ENCODE results near the gene TBCC.
"Not testable (repeated sequence)": the region's sequence is repeated elsewhere in the genome, so short reads cannot be mapped to it uniquely, and the experiment has no call there.

The TBCC gene

DNA sequence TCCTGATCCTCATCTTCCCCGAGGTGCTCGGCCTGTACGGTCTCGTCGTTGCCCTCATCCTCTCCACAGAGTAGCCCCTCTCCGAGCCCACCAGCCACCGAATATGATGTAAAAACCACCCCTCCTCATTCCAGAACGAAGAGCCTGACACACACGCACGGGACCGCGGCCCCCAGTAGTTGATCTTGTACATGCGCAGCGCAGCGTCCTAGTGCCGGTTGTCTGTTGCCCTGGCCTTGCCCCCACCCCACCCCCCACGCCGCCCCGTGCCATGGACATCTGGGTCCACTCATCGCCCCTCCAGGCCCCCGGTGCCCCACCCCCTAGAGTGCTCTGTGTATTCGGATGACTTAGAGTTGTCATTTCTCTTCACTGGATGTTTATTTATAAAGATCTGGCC, 18.3 kb downstream of the TBCC start:
- DNase-seq: no peak

DNA sequence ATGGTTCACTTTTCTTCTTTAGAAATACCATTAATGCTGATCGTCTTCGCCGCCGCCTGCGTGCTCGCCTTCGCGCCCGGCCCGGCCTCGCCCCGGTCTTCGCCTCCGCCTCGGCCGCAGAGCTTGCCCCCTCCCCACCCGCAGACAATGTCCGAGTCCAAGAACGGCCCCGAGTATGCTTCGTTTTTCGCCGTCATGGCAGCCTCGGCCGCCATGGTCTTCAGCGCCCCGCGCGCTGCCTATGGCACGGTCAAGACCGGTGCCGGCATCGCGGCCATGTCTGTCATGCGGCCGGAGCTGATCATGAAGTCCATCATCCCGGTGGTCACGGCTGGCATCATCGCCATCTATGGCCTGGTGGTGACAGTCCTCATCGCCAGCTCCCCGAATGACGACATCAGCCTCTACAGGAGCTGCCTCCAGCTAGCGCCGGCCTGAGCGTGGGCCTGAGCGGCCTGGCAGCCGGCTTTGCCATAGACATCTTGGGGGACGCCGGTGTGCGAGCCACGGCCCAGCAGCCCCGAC, 18.8 kb downstream of the TBCC start:
- no peak for DNase-seq

DNA sequence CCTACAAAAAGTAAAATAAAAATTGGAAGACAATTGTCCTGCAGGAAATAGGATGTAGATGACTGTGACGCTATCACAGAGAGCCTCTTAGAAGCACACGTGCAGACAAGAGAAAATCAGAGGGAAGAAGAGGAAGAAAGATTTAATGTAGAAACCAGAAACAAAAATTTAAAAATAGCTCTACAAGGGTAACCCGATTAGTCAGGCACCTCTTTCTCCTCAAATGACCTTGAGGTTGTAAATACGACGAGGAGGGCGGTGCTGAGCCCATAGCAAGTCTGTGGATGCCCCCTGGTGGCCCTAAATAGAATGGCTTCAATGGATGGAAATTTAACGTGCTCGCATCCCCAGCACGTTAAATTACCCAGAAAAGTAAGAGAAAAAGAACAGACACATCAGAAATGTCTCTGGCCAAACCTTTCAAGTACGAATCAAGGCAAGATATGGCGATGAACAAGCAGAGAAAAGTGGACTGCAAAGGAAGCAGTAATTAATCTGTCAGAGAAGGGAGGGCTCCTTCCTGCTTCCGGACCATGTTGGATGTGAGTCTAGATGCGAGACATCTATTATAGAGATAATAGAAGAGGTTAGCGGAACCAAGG, 19.3 kb downstream of the TBCC start:
- DNase-seq: peak; percentile 11 to 70

DNA sequence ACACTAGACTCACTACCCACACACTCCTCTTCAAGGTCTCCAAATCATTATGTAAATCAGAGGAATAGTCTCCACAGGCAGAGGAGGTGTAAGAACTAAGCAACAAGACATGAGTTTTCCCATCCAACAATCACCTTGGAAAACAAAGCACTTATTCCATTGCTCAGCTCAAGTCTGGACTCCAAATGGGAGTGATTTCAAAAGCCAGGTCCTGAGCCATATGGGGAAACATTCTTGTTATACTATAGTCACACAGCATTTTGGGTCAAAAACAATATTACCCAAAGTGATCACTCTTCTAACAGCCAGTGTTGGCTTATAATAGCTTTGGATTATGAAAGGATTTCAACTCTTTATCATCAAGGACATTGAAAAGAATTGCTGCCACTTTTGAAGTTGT, 19.9 kb downstream of the TBCC start:
- DNase-seq: no peak

DNA sequence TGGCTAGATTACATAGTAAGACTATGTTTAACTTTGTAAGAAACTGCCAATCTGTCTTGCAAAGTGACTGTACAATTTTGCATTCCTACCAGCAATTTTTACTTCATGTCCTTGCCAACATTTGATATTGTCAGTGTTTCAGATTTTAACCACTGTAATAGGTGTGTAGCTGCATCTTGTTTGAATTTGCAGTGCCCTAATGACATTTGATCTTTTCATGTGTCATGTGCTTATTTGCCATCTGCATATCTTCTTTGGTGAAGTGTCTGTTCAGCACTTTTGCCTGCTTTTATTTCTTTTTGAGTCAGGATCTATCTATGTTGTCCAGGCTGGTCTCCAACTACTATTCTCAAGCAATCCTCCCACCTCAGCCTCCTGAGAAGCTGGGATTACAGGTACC, 21.1 kb downstream of the TBCC start:
- no peak for DNase-seq

DNA sequence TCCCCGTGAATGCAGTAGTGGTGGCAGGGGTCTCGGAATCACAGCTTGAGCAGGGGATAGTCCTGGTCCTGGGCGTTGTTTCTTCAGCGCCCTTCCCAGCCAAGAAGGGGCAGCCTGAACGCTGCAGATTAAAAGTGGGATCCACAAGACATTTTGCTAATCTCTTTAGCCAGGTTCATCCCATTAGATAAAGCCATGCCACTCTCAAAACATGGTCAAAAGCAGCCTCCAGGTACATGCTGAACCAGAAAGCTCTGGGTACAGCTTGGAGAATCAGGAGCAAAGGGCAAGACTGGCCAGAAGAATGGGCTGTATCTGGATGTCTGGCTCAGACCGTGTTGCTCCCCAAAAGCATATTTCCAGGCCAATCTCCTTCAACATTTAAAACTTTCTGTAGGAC, 23.4 kb downstream of the TBCC start, which contains the start of gene PRPH2:
PRPH2 (minus strand) TSS at position 101 of the 400 bp plus-strand sequence. CDS start 263 bp downstream, outside the sequence.
- no peak for DNase-seq

DNA sequence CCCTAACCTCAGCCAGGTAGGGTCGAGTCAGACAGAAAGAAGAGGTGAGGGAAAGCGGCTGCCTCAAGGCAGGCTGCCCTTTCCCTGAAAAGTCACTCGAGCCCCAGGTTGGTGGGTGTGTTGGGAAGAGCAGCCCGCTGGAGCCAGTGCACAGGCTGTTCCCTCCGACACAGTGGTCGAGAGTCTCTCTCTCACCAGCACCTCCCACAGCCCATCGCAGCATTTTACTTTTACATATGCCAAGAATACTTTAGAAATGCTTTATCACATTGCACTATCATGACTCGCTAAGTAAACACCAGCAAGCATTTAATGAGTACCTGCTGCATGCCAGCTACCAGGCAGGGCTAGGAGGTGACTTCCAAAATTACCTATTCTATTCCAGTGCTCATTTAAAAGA, 25.2 kb downstream of the TBCC start:
- DNase-seq: no peak

DNA sequence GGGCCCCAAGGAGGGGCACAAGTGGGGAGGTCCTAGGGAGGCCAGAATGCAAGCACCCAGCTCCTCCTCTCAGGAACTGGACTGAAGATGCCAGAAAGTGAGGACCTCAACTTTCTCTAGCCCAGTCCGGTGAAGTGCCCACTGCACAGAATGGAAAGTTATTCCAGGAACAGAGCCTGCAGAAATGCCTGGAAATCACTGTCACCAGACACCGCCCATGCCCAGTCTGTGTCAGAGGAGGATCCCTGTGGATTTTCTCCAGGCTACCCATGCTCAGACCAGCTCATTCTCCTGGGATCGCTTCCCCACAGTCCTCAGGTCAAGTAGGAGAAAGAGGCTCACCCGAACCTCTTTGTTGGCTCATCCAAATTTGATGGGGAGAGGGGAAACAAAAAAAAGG, 30.0 kb downstream of the TBCC start:
- DNase-seq: no peak

DNA sequence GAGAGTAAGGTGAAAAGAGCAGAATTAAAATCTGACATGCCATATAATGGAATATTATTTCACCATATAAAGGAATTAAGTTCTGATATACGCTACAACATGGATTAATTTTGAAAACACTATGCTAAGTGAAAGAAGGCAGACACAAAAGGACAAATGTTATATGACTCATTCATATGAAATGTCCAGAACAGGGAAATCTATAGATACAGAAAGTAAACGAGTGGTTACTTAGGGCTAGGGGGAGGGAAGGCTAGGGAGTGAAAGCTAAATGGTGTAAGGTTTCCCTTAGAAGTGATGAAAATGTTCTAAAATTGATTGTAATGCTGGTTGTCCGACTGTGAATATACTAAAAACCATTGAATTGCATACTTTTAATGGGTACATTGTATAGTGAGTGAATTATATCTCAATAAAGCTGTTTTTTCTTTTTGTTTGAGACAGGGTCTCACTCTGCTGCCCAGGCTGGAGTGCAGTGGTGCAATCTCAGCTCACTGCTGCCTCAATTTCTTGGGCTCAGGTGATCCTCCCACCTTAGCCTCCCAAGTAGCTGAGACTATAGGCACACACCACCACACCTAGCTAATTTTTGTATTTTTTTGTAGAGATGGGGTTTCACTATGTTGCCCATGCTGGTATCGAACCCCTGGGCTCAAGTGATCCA, 31.7 kb downstream of the TBCC start:
- DNase-seq: no peak

DNA sequence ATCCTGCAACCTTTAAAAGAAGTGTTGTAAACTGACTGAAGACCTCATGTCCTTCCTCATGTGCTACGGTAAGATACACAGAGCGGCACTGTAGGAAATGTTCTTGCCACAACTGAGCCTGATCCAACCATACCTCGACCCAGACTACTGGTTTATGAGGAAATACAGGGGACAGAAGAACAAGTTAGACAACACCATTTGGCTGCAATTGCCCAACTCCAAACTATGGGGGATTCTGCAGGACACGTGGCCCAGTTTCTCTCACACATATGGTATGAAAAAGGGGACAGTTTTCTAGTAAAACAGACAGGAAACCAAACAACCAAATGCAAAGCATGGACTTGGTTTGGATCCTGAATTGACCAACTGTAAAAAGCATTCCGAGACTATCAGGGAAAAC, 34.0 kb downstream of the TBCC start:
- DNase-seq: no peak

DNA sequence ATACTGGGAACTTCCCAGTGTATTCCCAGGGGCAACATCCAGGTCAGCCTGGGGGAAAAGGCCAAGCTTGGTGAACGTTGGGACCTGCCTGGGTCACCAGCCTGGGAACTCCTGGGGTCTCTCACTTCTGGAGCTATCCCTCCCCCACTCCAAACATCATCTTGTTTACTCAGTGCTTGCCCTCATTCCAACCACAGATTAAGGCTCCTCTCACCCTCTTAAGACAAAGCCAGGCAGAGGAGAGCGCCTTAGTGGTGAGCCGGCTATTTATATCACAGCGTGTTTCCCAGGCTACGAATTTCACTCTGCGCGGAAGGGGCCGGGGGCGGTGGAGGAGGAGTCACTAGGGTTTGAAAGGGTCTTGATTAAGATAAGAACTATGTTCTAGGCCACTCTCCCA, 35.6 kb downstream of the TBCC start:
- DNase-seq: peak; percentile 52 to 64

DNA sequence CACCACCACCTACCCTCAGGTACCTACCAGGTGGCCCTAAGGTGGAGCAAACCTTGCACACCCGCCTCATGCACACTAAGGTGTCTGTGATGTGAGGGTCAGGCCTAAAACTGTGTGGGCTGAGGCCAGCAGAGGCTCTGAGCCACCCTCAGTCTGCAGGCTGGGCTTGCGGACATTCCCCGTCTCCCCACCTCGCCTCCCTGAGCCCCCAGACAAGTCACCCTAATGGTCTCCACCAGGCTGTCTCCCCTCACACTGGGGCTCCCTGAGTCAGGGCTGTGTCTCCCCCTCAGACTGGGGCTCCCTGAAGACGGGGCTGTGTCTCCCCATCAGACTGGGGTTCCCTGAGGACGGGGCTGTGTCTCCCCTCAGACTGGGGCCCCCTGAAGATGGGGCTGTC, 36.0 kb downstream of the TBCC start:
- no peak for DNase-seq

DNA sequence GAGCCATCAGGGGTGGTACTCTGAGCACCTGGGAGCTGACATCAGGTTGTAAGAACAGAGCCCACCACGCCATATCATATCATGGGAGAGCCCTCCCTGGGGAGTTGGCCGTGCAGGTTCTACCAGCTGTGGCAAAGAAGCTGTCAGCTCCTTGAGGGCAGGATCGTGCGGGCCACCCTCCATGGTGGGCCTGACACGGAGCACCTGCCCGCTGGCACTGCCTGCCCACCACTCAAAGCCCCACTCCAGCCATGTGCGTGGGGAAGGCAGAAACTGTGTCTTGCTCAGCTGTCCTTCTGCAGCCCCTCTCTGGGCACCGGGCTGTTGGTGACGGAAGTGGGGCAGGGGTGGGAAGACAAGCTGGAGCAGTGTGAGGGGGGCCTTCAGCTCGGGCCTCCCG, 37.8 kb downstream of the TBCC start:
- no peak for DNase-seq

DNA sequence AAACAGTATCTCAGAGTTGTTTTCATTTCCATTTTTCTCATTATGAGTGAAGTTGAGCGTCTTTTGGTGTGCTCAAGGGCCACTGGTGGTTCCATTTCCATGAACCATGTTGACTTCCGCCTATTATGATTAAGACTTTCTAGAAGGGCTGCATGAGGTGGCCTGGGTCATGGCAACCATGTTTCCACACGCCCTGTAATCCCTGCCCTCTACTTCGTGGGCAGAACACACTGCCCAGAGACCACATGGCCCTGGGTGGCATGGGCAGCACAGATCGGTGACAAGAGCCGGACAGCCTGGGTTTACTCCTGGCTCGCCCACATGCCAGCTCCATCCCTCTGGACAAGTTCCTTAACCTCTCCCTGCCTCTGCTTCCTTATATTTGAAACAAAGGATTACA, 38.3 kb downstream of the TBCC start:
- DNase-seq: no peak

DNA sequence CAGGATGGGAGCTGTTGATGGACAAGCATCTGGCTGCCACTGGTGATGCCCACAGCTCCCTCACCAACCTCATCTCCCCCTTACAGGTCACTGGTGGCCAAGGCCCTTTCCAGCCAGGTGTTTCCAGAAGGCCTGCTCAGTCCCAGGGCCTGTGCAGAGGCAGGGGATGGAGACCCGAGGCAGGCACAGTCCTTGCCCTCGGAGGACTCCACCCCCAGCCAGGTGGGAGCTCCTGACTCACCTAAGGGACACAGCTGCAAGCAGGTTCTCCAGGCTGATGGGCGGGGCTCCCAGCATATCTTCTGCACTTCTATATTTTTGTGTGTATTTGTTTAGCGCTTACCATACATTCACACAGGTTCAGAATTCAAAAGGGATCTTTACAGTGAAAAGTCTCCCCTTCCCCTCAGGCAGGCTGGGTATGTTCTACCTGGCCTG, 40.9 kb downstream of the TBCC start:
- no peak for DNase-seq

DNA sequence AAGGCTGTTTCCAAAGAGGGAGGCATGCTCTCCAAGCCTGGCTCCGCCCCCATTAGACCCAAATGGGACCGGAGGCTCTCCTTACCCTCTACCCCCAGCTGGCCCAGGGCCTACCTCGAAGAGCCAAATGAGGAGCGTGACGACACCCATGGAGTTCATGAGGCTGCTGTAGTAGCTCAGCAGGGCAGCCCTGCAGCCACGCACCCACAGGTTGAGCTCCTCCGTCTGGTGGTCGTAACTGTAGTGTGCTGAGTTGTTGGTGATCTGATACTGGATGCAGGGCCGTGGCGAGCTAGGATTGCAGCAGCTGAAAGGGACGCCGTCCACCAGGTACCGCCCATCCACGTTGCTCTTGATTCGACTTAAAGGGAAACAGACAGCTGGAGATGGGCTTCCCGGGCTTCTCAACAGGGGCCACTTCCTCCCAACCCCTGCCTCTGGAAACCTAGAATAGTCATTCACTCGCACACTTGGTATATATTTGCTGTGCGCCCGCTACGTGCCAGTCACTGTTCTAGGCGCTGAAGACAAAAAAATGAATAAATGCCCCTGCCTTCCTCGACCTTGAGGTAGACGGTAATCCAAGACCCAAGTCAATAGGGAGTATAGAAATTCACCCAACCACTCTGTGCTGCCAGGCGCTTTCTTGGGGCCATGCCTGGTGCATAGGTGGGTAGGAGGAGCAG, 41.5 kb downstream of the TBCC start:
- peak; percentile 20 to 24 for DNase-seq

DNA sequence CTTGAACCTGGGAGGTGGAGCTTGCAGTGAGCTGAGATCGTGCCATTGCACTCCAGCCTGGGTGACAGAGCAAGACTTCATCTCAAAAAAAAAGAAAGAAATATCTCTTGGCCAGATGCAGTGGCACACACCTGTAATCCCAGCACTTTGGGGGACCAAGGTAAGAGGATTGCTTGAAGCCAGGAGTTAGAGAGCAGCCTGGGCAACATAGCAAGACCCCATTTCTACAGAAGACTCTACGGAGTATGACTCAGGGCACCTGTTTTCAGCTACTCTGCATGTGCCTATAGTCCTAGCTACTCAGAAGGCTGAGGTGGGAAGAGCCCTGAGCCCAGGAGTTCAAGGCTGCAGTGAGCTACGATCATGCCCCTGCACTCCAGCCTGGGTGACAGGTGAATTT, 43.1 kb downstream of the TBCC start:
- not testable (repeated sequence) for DNase-seq

DNA sequence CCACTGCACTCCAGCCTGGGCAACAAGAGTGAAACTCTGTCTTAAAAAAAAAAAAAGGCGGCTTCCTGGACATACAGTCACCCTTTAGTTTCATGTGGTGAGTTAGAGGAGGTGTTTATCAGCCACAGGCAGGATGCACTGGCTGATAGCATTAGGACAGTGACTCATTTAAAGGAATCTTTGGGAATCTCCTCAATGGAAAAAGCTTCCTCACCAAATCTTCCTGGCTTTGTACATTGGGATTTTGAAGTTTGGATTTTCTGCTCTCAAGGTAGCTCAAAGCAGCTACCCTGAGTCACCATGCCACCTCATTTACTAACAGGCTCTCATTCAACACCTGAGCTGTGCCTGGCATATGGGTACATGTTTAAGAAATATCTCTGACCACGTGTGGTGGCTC, 43.7 kb downstream of the TBCC start:
- DNase-seq: no peak

DNA sequence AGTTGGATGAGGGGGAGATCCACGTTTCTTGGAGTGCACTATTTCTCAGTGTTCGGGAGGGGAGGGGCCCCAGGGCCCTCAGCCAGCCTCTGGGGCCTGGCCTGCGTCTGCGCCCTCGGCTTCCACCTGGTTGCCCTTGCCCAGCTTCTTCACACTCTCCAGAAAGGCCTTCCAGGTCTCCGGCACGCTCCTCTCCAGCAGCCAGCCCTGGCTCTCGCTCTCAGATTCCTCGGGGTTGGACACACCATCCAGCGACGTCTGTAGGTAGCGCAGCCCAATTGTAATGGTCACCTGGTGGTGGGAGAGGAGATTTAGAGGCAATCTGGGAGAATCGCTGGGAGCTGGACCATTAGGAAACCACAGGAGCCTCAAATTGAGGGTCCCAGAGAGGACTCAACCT, 47.7 kb downstream of the TBCC start:
- no peak for DNase-seq

DNA sequence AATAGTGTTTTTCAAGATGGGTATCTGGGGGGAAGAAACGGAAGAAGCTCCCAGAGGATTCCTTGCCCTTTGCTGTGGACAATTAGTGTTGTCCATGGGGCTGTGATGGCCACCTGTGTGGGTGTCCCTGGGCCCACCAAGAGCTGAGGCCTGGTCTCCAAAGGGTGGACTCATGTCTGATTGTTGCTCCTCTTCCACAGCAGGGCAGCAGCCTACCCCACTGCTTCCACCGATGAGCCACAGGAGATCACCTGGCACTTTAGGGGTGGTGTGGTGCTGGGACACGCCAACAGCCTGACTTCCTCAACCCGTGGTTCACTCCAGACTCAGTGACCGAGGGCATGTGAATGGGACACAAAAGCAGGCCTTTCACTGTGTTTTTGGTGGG, 48.6 kb downstream of the TBCC start:
- DNase-seq: no peak

DNA sequence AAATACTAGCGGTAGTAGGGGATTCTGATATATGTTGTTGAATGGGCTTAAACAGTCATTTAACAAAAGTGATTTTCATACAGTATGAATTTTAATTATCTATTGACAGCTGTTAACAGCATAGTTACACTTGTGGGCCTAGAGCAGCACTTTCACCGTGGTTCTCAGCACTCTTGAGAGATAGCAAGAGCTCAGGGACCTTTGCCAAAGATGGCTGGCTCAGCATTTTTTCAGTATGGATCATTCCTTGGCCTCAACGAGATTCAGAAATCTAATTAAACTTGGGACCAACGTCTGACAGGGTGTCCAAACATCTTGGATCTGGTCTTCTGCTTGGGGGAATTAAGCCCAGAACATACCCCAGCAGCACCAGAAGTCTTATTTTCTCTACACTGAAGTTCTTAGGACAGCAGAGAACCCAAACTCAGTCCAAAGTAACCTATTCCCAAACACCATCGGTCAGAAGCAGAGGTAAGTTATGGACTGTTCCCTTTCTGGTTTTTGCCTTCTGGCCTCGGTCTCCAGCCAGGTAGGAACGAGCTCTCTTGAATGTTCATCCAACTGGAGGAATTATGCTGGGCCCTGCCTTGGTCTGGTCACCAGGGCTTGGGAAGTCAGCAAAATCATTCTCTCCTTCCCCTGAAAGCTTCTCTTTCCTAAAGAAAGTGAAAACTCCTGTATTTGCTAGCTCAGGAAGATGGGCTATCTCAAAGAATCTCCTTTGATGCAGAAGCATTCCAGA, 49.2 kb downstream of the TBCC start:
- no peak for DNase-seq

DNA sequence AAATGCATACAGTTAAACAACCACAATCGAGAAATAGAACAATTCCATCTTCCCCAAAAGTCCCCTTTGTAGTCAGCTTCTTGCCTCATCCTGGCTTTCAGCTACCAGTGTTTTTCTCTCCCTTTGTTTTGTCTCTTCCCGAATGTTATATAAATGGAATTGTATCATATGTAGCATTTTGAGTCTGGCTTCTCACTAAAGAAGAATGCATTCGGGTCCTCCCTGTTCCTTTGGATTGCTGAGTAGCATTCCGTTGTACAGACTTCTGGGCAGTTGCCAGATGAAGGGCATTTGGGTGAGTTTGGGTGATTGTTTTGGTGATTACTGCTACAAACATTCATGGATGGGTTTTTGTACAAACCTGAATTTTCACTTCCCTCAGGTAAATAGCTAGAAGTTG, 51.3 kb downstream of the TBCC start:
- no peak for DNase-seq

All from NCI-H187 (cell line).